ENCODE measurements around the gene PPP1R9B.

DNA sequence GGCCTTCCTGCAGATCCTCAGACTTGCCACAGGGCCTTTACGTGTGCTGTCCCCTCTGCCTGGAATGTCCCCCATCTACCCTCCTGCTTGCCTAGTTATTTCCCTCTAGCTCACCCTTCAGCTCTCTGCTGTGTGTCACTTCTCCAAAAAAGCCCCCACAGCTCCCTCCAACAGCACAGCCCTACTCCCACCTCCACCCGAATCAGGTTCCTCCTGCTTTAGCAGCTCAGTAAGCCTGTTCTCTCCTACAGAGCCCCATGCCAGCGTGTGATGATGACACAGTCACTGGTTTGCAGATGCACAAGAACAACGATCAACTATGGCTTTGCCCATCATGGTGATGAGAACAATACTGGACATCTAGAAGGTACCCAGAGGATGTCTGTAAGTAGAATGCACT lies 13.4 kb downstream of the PPP1R9B start:
- TF ChIP-seq CTCF (IDR thresholded peaks at IDR 0.05; ENCODE audit: insufficient read depth, low read depth, low read length): no peak
- no peak for TF ChIP-seq EZH2 (IDR thresholded peaks at IDR 0.05; ENCODE audit: insufficient read depth, low read length)

Data from astrocyte (in vitro differentiated cells and primary cell).